Effector memory CD4-positive, alpha-beta T cell (primary cell): Measurements from ENCODE around the gene SPACDR.
"Not testable (repeated sequence)": the region's sequence is repeated elsewhere in the genome, so short reads cannot be mapped to it uniquely, and the experiment has no call there.

Experiments
- DNase-seq, 3 donors: peaks; one replicate each; pipeline ENCODE4 v3.0.0-alpha.2; 2020
- H3K27ac ChIP-seq: 2 replicates; pipeline ENCODE4 v1.7.0; 2013; ENCODE audit warnings: mild to moderate bottlenecking, low read length, moderate library complexity; ENCODE audit not compliant: insufficient read depth, poor library complexity, severe bottlenecking
- H3K27me3 ChIP-seq: replicated peaks from 2 replicates; pipeline ENCODE4 v1.7.0; 2013; ENCODE audit warnings: mild to moderate bottlenecking, low read length; ENCODE audit not compliant: insufficient read depth, control insufficient read depth, poor library complexity, severe bottlenecking
- H3K36me3 ChIP-seq: 2 replicates; pipeline ENCODE4 v1.7.0; 2013; ENCODE audit warnings: mild to moderate bottlenecking, low read length, moderate library complexity; ENCODE audit not compliant: control insufficient read depth, insufficient read depth
- H3K4me1 ChIP-seq: 2 replicates; pipeline ENCODE4 v1.7.0; 2013; ENCODE audit warnings: low read length, mild to moderate bottlenecking; ENCODE audit not compliant: control insufficient read depth, insufficient read depth, poor library complexity, severe bottlenecking
- H3K4me3 ChIP-seq: 2 replicates; pipeline ENCODE4 v1.7.0; 2013; ENCODE audit warnings: low read length, low read depth, mild to moderate bottlenecking; ENCODE audit not compliant: insufficient read depth, poor library complexity, severe bottlenecking
- H3K9me3 ChIP-seq: 2 replicates; pipeline ENCODE4 v1.7.0; 2013; ENCODE audit warnings: mild to moderate bottlenecking, low read length, moderate library complexity; ENCODE audit not compliant: control insufficient read depth

SPACDR gene

GRCh38 chr7:100446040-100446439, 18.0 kb downstream of the SPACDR start:
- DNase-seq, result no peak
- no peaks in the 10 kb centered on the region for H3K36me3 ChIP-seq
- no peaks in the 10 kb centered on the region for H3K27me3 ChIP-seq
- no peak overlapping the region for H3K4me3 ChIP-seq
- no peaks in the 10 kb centered on the region for H3K9me3 ChIP-seq
- H3K4me1 ChIP-seq, result peaks cover 7% of the 10 kb centered on the region
- H3K27ac ChIP-seq, result no peak overlapping the region

- DNase-seq, result no peak
- peaks cover 7% of the 10 kb centered on the region for H3K4me1 ChIP-seq
- H3K9me3 ChIP-seq, result no peaks in the 10 kb centered on the region
- no peak overlapping the region for H3K4me3 ChIP-seq
- no peak overlapping the region for H3K27ac ChIP-seq
- no peaks in the 10 kb centered on the region for H3K36me3 ChIP-seq
- no peaks in the 10 kb centered on the region for H3K27me3 ChIP-seq
These were observed 19.5 kb downstream of the SPACDR start for GRCh38 chr7:100444311-100445278.

GRCh38 chr7:100443096-100443840, 20.8 kb downstream of the SPACDR start:
- Histone ChIP-seq H3K9me3 (no peaks in the 10 kb centered on the region), H3K36me3 (no peaks in the 10 kb centered on the region), H3K27ac (no peak overlapping the region), H3K27me3 (no peaks in the 10 kb centered on the region), H3K4me3 (no peak overlapping the region), H3K4me1 (peaks cover 7% of the 10 kb centered on the region)
- no peak for DNase-seq

GRCh38 chr7:100441641-100442535, 22.2 kb downstream of the SPACDR start:
- Histone ChIP-seq H3K4me3 (no peak overlapping the region), H3K27me3 (no peaks in the 10 kb centered on the region), H3K36me3 (no peaks in the 10 kb centered on the region), H3K4me1 (peaks cover 7% of the 10 kb centered on the region), H3K9me3 (no peaks in the 10 kb centered on the region), H3K27ac (no peak overlapping the region)
- no peak for DNase-seq

GRCh38 chr7:100439244-100439643, 24.8 kb downstream of the SPACDR start:
- not testable (repeated sequence) for H3K9me3 ChIP-seq, H3K36me3 ChIP-seq, H3K27ac ChIP-seq, H3K27me3 ChIP-seq, H3K4me3 ChIP-seq, DNase-seq
- H3K4me1 ChIP-seq, result peaks cover 16% of the 10 kb centered on the region

- H3K27me3 ChIP-seq, DNase-seq, H3K27ac ChIP-seq, H3K9me3 ChIP-seq, H3K4me3 ChIP-seq, H3K36me3 ChIP-seq: not testable (repeated sequence)
- H3K4me1 ChIP-seq, result peaks cover 17% of the 10 kb centered on the region
These were observed 25.3 kb downstream of the SPACDR start for GRCh38 chr7:100438731-100439130.

- no peak overlapping the region for H3K27ac ChIP-seq
- DNase-seq, result no peak
- no peaks in the 10 kb centered on the region for H3K27me3 ChIP-seq
- H3K9me3 ChIP-seq, result no peaks in the 10 kb centered on the region
- peaks cover 14% of the 10 kb centered on the region for H3K36me3 ChIP-seq
- peaks cover 17% of the 10 kb centered on the region for H3K4me1 ChIP-seq
- no peak overlapping the region for H3K4me3 ChIP-seq
These were observed 25.9 kb downstream of the SPACDR start for GRCh38 chr7:100438172-100438571.

- no peaks in the 10 kb centered on the region for H3K9me3 ChIP-seq
- H3K4me1 ChIP-seq, result peaks cover 22% of the 10 kb centered on the region
- no peak overlapping the region for H3K4me3 ChIP-seq
- DNase-seq, result no peak
- H3K27me3 ChIP-seq, result no peaks in the 10 kb centered on the region
- H3K27ac ChIP-seq, result no peak overlapping the region
- H3K36me3 ChIP-seq, result peaks cover 18% of the 10 kb centered on the region
These were observed 26.6 kb downstream of the SPACDR start for GRCh38 chr7:100437150-100438100.
